GM19238 (cell line): ENCODE measurements around the gene PSME1.
A peak's percentile ranks its signal among the peaks of the same experiment; 100 is the strongest.

Experiments
- DNase-seq: peaks from one replicate; pipeline ENCODE4 v3.0.0; 2011; ENCODE audit warnings: low spot score; ENCODE audit not compliant: insufficient read length

Gene PSME1

DNA sequence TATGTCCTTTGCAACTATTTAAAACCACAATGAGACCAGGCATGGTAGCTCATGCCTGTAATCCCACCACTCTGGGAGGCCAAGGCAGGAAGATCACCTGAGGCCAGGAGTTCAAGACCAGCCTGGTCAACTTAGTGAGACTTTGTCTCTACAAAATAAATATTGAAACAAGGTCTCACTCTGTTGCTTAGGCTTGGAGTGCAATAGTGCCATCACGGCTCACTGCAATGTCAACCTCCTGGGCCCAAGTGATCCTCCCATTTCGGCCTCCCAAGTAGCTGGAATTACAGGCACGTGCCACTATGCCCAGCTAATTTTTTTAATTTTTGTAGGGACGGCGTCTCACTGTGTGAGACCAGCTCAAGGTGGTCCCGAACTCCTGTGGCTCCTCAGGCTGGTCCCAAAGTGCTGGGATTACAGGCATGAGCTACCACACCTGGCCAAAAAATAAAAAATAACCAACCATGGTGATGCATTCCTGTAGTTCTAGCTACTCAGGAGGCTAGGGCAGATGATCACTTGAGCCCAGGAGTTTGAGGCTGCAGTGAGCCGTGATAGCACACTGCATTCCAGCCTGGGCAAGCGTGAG is 6.5 kb upstream of the PSME1 start:
- DNase-seq, result no peak

DNA sequence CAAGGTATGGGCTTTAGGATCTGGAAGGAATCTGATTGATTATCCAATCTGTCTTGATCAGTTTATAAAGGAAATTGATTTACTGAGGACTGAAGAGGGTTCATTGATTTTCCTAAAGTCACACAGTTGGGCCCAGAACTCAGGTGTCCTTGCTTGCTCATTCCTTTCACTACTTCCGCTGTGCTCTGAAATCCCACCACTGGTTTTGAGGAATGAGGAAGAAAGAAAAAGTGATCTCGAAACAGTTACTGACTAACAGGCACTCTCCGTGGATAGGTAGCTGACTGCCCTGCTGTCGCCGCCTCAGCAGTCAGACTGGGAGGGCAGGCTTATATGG is 5.6 kb upstream of the PSME1 start, which contains the start of gene FITM1:
Gene FITM1 (plus strand): TSS at position 280 of the 337 bp plus-strand sequence. CDS start 905 bp downstream, outside the sequence.
- DNase-seq, result no peak

GRCh38 chr14:24130717-24131548 is 5.1 kb upstream of the PSME1 start:
- DNase-seq, result no peak

- no peak for DNase-seq
These were observed 4.4 kb upstream of the PSME1 start for GRCh38 chr14:24131549-24131966.

DNA sequence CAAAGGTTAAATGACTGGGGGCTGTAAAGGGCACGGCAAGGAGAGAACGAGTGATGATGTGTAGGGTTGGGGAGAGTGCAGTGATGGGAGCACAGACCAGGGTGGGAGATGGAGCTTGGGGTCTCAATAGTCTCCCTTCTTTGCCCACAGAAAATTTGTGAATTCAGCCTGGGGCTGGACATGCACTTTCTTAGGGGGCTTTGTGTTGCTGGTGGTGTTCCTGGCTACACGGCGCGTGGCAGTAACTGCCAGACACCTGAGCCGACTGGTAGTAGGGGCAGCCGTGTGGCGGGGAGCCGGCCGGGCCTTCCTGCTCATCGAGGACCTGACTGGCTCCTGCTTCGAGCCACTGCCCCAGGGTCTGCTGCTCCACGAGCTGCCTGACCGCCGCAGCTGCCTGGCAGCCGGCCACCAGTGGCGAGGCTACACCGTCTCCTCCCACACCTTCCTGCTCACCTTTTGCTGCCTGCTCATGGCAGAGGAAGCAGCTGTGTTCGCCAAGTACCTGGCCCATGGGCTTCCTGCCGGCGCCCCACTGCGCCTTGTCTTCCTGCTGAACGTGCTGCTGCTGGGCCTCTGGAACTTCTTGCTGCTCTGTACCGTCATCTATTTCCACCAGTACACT is 3.8 kb upstream of the PSME1 start:
- DNase-seq, result no peak

DNA sequence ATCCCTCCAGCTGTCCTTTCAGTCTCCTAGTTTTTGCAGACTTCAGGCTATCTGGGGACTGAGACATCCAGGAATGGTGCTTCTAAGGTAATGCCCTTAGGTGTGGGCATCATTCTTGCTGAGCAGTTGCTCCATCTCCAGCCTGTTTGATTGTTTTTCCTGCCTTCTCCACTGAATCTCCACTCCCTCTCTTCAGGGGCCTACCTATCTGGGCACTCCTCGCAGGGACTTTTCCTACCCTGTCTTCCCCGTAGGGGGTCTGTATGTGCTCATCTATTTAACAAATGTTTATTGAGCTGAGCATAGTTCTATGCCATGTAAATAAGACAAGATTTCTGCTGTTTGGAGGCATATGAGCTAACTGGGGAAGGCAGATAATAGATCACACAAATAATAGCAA is 3.0 kb upstream of the PSME1 start:
- no peak for DNase-seq

DNA sequence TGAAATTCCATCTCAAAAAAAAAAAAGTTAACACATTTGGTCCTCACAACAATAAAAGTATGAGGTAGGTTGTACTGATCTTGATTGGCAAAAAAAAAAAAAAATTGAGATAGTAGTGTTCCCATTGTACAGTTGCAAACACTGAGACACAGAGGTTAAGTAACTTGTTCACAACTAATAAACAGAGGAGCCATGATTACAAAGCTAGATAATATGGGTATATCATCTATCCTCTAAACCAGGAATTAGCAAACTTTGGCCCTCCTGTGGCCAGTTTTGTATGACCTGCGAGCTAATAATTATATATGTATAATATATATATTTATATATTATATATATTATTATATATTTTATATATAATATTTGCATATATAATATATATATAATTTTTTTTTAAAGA is 2.3 kb upstream of the PSME1 start:
- DNase-seq, result no peak

- DNase-seq, result no peak
These were observed 485 bp upstream of the PSME1 start for GRCh38 chr14:24135584-24135833.

- no peak for DNase-seq
These were observed 912 bp downstream of the PSME1 start for GRCh38 chr14:24136684-24137528.

GRCh38 chr14:24137529-24138395 is 1.8 kb downstream of the PSME1 start:
- no peak for DNase-seq

GRCh38 chr14:24138396-24139271 is 2.6 kb downstream of the PSME1 start:
- no peak for DNase-seq

GRCh38 chr14:24139272-24139934 is 3.4 kb downstream of the PSME1 start:
- DNase-seq, result no peak

DNA sequence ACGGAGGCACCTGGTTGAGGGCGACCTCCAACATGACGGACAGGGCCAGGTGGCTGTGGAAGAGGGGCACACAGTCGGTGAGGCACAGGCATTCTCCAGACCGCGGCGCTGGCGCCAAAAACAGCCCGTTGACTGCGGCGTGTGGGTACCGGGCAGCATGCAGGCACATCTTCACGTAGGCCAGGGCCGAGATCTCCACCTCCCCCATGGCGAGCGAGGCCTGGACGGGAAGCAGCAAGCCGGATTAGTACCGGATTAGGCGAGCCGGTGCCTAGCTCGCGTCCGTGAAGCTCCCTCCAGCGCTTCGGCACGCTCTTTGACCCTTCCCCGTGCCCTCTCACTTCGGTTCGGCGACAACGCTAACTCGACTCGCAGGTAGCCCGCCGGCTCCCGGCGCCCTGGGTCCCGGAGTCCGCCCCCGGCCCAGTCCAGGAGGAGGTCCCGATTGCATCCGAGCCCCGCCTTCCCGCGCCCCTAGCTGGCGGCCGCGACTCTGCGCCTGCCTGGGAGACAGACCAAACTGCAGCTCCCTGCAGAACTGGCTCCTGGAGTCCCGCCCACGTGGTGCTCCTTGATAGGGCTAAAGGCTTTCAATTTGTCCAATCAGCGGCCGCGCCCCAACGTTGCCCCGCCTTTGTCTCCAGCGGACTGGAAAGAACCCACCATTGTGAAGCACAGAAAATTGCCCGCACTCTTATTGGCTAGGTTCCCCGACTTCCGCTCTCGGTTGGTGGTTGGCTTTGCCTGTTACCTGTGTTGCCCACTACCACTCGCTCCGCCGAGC is 5.3 kb downstream of the PSME1 start, which contains the start of gene EMC9:
Gene EMC9 (minus strand): TSS at position 495 of the 784 bp plus-strand sequence. CDS start 287 bp downstream, at position 208.
- DNase-seq, result peak; percentile 96

DNA sequence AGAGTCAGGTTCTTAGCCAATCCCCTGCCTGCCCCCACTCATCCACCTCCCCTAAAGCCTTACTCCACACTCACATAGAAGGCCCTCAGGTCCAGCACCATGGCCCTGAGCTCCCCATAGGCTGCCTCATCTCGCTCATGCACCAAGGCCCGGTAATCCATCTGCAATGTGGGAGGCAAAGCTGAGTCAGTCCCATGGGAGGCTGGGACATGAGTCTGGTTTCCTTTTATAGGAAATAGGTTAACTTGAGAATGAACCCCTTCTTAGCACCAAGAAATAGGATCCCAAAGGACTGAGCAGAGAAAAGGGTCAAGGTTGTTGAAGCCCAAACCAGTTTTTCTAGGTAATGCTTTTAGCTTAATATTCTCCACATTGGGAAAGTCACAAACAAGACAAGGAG is 7.5 kb downstream of the PSME1 start:
- DNase-seq, result no peak

DNA sequence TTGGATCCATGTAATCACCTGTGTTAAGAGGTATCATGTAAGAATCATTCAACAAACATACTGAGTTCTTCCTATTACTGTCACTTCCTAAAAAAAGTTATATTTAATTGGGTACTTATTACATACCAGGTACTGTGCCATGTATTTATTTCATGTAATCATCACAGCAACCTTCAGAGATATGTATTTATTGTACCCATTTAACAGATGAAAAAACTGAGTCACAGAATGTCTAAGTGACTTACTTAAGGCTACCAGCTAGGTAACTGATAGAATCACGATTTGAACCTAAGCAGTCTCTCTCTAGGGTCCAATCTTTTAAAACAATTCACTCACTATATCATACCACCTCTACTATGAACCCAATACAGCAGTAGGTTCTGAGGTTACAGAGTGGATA is 8.5 kb downstream of the PSME1 start:
- no peak for DNase-seq

DNA sequence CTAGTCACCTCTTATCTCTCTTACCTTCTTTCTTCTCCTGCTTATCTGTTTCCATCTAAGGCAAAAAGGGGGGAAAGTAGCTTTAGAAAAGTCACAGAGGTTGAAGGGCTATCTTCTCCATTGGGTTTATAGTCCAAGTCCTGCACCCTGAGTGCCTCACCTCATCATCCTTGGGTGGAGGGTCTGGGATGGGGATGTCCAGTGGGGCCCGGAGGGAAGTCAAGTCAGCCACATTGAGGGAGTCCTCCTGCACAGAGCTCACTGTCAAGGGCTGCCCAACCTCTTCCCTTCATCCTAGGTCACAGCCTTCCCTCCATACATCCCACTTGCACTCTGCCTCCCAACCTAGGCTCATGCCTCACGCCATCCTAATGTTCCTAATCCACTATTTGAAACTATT is 9.2 kb downstream of the PSME1 start:
- DNase-seq, result no peak

DNA sequence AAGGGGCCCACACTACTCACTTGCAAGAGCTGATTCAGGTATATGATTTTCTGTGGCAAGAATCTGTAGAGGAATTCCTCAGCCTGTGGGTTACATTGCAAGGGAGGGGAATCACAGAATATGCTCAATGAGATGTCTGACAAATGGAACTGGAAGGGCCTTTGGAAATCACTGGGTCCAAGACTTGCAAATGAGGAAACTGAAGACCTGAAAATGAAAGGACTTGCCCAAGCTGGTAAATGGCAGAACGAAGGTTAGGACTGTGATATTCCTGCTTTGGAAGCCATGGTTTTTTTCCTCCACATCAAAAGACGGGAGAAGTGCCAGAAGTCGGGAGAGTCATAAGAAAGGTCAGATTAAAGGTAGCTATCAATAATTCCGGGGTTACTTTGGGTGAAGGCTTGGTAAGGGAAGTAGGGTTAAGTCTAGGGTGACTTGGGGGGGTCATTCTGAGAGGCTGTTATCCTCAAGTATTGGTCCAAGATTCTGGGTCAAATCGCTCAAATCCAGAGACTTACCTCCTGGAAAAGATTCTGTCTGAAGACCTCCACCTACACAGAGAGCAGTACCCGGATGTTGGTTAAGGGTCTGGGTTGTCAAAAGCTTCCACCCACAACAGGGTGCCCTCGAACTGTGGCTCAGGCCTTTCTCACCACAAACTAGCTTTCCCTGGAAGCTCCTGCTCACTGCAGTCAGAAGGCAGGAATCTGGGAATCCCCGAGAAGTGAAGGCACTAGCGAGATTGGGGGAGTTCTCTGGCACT is 9.9 kb downstream of the PSME1 start:
- no peak for DNase-seq

DNA sequence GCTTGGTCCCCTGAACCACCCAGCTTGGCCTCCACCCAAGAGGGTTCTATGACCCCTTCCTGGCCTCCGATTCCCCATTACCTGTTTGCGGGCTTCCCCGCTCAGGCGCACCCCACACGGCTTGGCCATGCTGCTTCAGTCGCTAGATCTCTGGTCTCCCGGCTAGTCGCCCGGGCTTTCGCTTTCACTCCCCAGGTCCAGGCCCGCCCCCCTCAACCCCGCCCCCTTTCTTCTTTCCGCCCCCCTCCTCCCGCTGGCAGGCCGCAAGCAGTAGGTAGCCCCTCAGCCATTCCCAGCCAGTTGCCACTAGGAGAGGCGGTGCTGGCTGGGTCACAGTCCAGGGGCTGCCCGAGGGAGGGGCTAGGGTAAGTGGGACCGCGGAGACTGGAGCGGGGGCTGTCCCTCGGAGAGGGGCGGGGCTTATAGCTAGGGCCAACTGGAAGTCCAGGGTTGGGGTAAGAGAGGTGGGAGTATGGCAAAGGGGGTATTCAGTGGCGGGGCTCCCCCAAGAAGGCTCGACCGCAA is 10.5 kb downstream of the PSME1 start, which contains the start of gene PSME2:
Gene PSME2 (minus strand): TSS at position 158 of the 525 bp plus-strand sequence. CDS start 29 bp downstream, at position 129.
- peak; percentile 98 for DNase-seq
